Measurements from ENCODE around the gene C9.
A peak's percentile ranks its signal among the peaks of the same experiment; 100 is the strongest.
"Not testable (repeated sequence)": the region's sequence is repeated elsewhere in the genome, so short reads cannot be mapped to it uniquely, and the experiment has no call there.

The C9 gene

DNA sequence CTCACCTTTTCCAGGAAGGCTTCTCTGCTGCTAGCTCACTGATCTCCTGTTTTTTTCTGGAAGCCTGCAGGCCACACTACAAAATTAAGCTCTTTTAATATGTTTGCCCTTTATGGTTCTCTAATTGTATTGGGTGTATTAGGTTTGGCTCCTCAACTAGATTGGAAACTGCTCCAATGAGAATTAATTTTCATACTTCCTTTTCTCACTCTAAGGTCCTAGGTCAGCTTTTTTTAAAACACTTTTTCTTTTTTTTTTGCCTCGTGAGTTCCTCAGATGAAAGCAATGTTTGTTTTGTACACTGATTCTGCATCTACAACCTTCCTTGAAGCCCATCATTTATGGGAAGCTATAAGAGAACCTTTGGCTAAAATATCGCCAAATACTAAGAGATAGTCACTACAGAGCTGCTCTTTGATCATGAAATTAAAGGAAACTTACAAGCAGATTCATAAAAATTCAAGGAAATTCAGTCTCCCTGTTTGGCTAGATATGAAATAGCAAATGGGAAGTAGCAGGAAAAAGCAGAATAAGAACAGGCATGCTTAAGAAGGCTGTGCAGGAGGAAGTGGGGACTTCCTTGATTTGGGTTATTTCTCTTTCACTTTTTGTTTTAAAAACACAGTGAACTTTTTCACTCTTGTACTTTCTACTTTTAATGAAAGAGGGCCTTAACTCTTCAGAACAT, 89.8 kb downstream of the C9 start:
- FAIRE-seq, result peak; percentile 54
- TF ChIP-seq TAF1 (IDR thresholded peaks at IDR 0.05; ENCODE audit: borderline replicate concordance, low read depth, low read length), result no peak
- TF ChIP-seq POLR2A (IDR thresholded peaks at IDR 0.05; ENCODE audit: low read depth, low read length), result no peak
- TF ChIP-seq POLR2AphosphoS5 (IDR thresholded peaks at IDR 0.05; ENCODE audit: low read depth, low read length), result no peak
- no peak for DNase-seq (ENCODE audit: insufficient read length)

DNA sequence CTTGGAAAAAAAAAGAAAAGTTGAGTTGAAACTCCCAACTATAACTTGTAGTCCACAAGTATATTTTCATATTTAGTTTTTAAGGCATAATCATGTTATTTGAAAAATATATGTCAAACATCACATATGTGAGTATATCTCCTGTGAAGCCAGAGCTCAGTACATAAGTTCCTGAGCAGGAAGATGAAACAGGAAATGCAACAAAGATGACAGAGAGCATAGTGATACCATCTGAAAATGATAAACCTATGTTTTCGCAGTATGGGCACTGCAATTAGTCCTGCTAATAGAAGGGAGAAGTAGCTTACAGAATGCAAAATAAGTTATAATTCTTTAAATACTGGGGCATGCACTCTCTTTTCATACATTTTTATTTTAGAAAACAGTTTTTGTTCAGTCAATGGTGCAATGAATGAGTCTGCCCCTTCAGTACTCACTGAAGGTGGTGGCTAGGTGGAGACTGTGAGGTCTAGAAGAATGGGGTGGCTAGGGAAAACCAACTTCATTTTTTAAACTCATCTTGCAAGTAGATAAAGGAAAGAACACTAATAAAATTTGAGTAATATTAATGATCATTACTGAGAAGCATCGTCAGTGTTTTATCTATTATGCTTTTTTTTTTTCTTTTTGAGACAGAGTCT, 90.9 kb downstream of the C9 start:
- TF ChIP-seq POLR2A (IDR thresholded peaks at IDR 0.05; ENCODE audit: low read depth, low read length) (no peak), TAF1 (IDR thresholded peaks at IDR 0.05; ENCODE audit: borderline replicate concordance, low read depth, low read length) (no peak), POLR2AphosphoS5 (IDR thresholded peaks at IDR 0.05; ENCODE audit: low read depth, low read length) (no peak)
- no peak for DNase-seq (ENCODE audit: insufficient read length)
- FAIRE-seq, result no peak

DNA sequence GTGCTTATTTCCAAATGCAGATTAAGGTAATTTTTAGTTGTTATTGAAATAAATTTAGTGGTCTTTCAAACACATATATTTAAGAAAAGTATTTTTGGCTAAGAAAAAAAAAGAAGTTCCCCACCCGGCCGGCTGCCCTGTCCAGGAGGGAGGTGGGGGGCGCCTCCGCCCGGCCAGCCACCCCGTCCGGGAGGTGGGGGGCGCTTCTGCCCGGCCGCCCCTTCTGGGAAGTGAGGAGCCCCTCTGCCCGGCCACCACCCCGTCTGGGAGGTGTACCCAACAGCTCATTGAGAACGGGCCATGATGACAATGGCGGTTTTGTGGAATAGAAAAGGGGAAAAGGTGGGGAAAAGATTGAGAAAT, 91.4 kb downstream of the C9 start:
- DNase-seq (ENCODE audit: insufficient read length); FAIRE-seq: not testable (repeated sequence)

DNA sequence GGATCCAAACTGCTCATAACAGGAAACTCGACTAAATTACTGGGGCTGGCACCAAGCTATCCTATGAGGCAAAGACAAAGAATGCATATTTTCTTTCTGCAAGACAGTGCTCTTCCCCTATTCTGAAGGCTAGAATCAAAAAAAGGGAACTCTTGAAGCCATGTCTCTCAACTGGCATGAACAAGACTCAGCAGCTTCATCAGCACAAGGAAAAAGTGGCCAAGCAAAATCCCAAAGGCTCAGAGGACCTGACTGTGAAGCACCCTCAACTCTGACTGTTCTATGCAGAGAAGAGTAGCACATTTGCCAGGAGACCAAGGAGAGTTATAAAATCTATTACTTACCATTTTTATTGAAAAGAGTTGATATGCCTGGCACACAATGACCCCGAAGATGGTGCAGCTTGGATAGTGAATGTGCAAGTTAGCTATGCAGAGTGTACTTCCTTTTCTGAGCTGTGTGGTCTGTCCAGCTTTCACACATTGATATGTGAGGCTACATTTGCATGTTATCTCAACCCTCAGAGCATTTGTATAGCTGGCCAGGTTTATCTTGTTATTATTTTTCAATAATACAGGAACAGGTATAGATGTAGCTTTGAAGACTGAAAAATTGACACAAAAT, 94.0 kb downstream of the C9 start:
- DNase-seq (ENCODE audit: insufficient read length), result no peak
- no peak for TF ChIP-seq POLR2A (IDR thresholded peaks at IDR 0.05; ENCODE audit: low read depth, low read length)
- TF ChIP-seq TAF1 (IDR thresholded peaks at IDR 0.05; ENCODE audit: borderline replicate concordance, low read depth, low read length), result no peak
- no peak for TF ChIP-seq POLR2AphosphoS5 (IDR thresholded peaks at IDR 0.05; ENCODE audit: low read depth, low read length)
- FAIRE-seq, result no peak

DNA sequence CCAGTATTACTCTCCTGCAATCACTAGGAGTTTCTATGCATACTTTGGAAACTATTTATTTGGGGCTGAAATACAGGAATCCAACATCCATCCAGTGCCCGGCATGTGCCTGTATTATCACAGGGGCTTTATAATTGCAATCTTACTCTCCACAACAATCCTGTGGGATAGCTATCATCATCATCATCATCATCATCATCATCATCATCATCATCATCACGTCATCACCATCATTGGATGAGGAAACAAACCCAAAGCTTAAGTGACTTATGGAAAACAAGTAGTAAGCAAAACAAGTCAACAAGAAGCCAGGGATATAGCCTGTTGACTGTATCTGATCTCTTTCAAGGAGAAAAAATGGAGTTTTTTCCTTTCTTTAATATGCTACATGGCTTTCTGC, 97.1 kb downstream of the C9 start:
- TF ChIP-seq POLR2A (IDR thresholded peaks at IDR 0.05; ENCODE audit: low read depth, low read length) (no peak), POLR2AphosphoS5 (IDR thresholded peaks at IDR 0.05; ENCODE audit: low read depth, low read length) (no peak), TAF1 (IDR thresholded peaks at IDR 0.05; ENCODE audit: borderline replicate concordance, low read depth, low read length) (no peak)
- DNase-seq (ENCODE audit: insufficient read length) (no peak), FAIRE-seq (no peak)

DNA sequence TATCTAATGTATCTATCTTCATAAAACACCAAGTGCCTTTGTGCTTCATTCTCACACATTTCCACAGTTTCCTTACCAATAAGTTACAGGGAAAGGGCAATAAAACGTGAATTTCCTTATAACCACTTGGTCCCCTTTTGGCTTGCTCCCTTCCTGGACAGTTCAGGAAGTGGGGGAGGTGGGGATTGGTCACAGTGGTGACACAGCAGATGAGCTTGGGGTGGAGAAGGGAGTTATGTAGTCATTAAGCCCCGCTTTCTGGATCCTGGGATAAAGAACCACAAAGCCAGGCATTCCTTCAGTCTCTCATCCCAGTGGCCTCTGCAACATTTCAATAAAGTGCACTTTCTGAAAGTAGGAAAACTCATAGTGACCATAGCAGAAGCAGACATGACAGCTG, 97.9 kb downstream of the C9 start:
- FAIRE-seq (no peak), DNase-seq (ENCODE audit: insufficient read length) (no peak)
- TF ChIP-seq TAF1 (IDR thresholded peaks at IDR 0.05; ENCODE audit: borderline replicate concordance, low read depth, low read length) (no peak), POLR2AphosphoS5 (IDR thresholded peaks at IDR 0.05; ENCODE audit: low read depth, low read length) (no peak), POLR2A (IDR thresholded peaks at IDR 0.05; ENCODE audit: low read depth, low read length) (no peak)

DNA sequence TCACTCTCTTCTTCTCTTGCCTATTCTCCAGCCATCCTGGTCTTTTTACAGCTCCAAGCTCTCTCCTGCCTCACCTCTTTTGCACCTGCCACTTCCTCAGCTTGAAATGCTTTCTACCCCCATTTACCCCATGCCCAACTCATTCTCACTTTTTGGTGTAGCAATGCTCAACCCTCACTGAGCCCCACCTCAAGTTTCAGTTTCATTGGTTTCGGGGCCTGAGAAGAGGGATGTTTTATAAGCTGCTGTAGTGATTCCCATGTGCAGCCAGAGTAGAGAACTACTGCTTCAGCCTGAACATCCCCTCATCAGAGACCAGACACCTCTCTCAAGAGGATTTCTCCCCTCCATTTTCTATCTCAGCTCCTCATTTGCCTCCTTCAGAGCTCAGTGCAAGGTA, 99.8 kb downstream of the C9 start:
- no peak for DNase-seq (ENCODE audit: insufficient read length)
- TF ChIP-seq POLR2AphosphoS5 (IDR thresholded peaks at IDR 0.05; ENCODE audit: low read depth, low read length) (no peak), TAF1 (IDR thresholded peaks at IDR 0.05; ENCODE audit: borderline replicate concordance, low read depth, low read length) (no peak), POLR2A (IDR thresholded peaks at IDR 0.05; ENCODE audit: low read depth, low read length) (no peak)
- FAIRE-seq, result no peak

DNA sequence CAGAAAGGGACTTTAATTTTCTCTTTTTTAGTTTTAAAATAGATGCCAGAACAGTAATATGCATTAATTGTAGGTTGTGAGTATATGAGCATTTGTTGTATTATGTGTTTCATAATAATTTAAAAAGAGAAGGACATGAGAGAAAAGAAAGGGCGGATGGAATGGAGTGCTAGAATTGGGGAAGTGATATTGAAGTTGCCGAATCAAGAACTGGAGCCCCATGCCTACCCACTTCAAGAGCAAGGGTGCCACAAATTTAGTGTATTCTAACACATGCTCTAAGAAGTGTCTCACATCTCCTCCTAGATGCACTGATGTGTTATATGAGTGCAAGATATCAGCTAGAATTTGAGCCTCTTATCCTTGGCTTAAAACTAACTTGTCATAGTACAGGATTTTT, 101.3 kb downstream of the C9 start:
- no peak for TF ChIP-seq POLR2A (IDR thresholded peaks at IDR 0.05; ENCODE audit: low read depth, low read length)
- no peak for TF ChIP-seq TAF1 (IDR thresholded peaks at IDR 0.05; ENCODE audit: borderline replicate concordance, low read depth, low read length)
- no peak for TF ChIP-seq POLR2AphosphoS5 (IDR thresholded peaks at IDR 0.05; ENCODE audit: low read depth, low read length)
- DNase-seq (ENCODE audit: insufficient read length) (no peak), FAIRE-seq (no peak)

DNA sequence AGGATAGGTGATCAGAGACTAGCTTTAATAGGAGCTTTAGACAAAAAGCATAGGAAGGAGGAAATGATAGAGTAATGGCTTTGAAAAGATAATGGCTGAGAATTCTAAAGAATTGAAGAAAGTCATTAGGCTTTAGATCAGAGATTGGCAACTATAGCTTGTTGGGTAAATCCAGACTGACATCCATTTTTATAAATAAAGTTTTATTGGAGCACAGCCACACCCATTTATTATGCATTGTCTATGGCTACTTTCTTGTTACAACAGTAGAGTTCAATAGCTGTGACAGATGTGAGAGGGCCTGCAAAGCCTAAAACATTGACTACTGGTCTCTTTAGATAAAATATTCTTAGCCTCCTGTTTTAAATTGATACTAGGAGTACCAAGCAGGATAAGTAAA, 104.2 kb downstream of the C9 start:
- no peak for TF ChIP-seq POLR2A (IDR thresholded peaks at IDR 0.05; ENCODE audit: low read depth, low read length)
- TF ChIP-seq POLR2AphosphoS5 (IDR thresholded peaks at IDR 0.05; ENCODE audit: low read depth, low read length), result no peak
- TF ChIP-seq TAF1 (IDR thresholded peaks at IDR 0.05; ENCODE audit: borderline replicate concordance, low read depth, low read length), result no peak
- no peak for FAIRE-seq
- no peak for DNase-seq (ENCODE audit: insufficient read length)

DNA sequence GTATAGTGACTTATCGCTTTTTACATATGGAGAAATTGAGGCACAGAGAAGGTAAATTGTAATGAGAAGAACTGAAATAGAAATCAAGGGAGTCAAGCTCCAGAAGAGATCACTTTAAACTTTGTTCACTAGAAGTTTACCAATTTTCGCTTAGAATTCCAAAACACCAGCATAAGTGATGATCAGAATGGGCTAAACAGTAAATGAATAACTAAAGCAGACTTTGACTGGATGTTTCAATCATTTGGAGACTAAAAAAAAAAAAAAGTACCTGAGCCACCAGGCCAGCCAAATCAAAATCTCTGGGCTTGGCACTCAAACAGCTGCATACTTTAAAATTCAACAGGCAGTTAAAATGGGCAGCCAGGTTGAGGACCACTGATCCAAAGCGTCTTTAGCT, 106.7 kb downstream of the C9 start:
- DNase-seq (ENCODE audit: insufficient read length), result no peak
- TF ChIP-seq POLR2AphosphoS5 (IDR thresholded peaks at IDR 0.05; ENCODE audit: low read depth, low read length) (no peak), POLR2A (IDR thresholded peaks at IDR 0.05; ENCODE audit: low read depth, low read length) (no peak), TAF1 (IDR thresholded peaks at IDR 0.05; ENCODE audit: borderline replicate concordance, low read depth, low read length) (no peak)
- no peak for FAIRE-seq

DNA sequence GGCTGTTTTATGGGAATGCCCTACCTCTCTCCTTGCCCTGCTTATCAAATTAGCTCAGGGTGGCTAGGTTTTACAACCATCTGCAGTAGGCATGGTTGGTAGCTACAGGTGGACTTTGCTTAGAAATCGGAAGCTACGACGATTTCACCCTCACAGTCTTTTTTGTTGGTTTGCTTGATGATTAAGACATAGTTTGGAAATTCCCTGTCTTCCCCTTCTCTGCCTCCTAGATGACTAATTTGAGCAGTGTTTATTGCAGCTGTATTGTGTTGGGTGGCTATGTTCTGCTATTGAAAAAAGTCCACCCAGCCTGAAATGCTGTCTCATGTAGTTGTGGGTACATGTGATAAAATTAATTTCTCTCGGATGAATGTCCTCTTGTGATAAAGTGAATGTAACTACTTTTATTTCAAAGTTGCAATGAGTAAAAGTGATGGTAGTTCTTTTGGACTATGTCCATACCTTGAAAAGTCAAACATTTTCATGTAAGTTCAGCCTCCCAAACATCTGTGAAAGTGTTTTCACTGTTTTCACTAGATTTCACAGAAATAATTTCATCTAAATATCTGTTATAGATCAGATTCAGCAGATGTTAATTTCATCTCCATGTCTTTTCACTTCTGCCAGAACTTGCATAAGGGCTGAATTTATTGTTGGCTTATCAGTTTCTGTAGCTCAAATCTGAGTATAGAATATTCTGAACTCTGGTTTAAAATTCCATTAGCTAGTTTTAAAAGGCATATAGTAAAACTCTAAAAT, 107.6 kb downstream of the C9 start:
- no peak for FAIRE-seq
- TF ChIP-seq TAF1 (IDR thresholded peaks at IDR 0.05; ENCODE audit: borderline replicate concordance, low read depth, low read length), result no peak
- TF ChIP-seq POLR2A (IDR thresholded peaks at IDR 0.05; ENCODE audit: low read depth, low read length), result no peak
- no peak for TF ChIP-seq POLR2AphosphoS5 (IDR thresholded peaks at IDR 0.05; ENCODE audit: low read depth, low read length)
- DNase-seq (ENCODE audit: insufficient read length), result no peak
